Progenitor cell of endocrine pancreas (in vitro differentiated cells): Measurements from ENCODE around the gene EPYC. TPM values are rescaled to one million over a fixed set of nuclear protein-coding genes. Genes with fewer than 3 reads are reported as not detected.
A peak's percentile ranks its signal among the peaks of the same experiment; 100 is the strongest.

Source experiments
- DNase-seq: peaks from one replicate; pipeline ENCODE4 v3.0.0; 2021; ENCODE audit warnings: low spot score; ENCODE audit not compliant: unreplicated experiment
- H3K27ac Mint-ChIP-seq: 2 replicates; pipeline ENCODE4 v1.8.0; 2021; ENCODE audit warnings: mild to moderate bottlenecking, moderate library complexity, mixed read lengths
- H3K27me3 Mint-ChIP-seq: 2 replicates; pipeline ENCODE4 v1.8.0; 2021; ENCODE audit warnings: mixed read lengths
- H3K36me3 Mint-ChIP-seq: 2 replicates; pipeline ENCODE4 v1.8.0; 2022; ENCODE audit warnings: mixed read lengths; ENCODE audit not compliant: insufficient read depth
- H3K4me1 Mint-ChIP-seq: 2 replicates; pipeline ENCODE4 v1.8.0; 2021; ENCODE audit warnings: low read depth, mixed read lengths
- H3K4me3 Mint-ChIP-seq: 2 replicates; pipeline ENCODE4 v1.8.0; 2021; ENCODE audit warnings: low read depth, mild to moderate bottlenecking, moderate library complexity, mixed read lengths
- H3K9me3 Mint-ChIP-seq: 2 replicates; pipeline ENCODE4 v1.8.0; 2021; ENCODE audit warnings: low read depth, mixed read lengths
- total RNA-seq: library from RNA; stranded (reverse); gene quantifications from 2 replicates; pipeline ENCODE4 v1.2.1, GENCODE V29; 2021
- TF ChIP-seq, protein P1 (sequence below): fragments of 200-600 bp; sonication (generic); IDR thresholded peaks from one replicate; pipeline ENCODE4 v1.5.0; 2021; ENCODE audit warnings: antibody characterized with exemption, mild to moderate bottlenecking; ENCODE audit not compliant: unreplicated experiment

The EPYC gene
- total RNA-seq, 1 donor from 2014 or later: not detected

DNA sequence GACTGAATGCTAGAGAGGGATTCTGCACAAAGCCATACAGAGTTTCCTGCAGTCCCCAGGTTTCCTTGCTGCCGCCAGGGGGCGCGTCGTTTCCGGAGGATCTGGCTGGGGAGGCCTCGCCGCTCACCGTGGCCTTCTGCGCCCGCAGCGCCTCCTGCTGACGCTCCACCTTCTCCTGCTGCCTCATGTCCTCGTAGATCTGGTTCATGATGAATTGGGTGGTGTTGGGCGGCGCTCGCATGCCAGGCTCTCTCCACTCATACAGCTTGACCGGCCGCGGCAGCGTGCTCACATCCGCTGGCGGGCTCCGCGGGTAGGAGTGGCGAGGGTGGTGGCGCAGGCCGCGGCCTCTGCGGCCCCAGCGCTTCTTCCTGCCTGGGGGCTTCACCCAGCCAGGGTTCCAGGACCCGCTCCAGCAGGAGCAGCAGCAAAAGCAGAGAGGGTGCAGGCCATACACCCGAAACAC, 50.8 kb downstream of the EPYC start:
- Mint-ChIP-seq H3K4me1 (peaks cover 9% of the 10 kb centered on the region), H3K36me3 (no peaks in the 10 kb centered on the region), H3K9me3 (peaks cover 6% of the 10 kb centered on the region), H3K27ac (no peak overlapping the region), H3K4me3 (no peak overlapping the region), H3K27me3 (no peaks in the 10 kb centered on the region)
- TF ChIP-seq, protein P1, sequence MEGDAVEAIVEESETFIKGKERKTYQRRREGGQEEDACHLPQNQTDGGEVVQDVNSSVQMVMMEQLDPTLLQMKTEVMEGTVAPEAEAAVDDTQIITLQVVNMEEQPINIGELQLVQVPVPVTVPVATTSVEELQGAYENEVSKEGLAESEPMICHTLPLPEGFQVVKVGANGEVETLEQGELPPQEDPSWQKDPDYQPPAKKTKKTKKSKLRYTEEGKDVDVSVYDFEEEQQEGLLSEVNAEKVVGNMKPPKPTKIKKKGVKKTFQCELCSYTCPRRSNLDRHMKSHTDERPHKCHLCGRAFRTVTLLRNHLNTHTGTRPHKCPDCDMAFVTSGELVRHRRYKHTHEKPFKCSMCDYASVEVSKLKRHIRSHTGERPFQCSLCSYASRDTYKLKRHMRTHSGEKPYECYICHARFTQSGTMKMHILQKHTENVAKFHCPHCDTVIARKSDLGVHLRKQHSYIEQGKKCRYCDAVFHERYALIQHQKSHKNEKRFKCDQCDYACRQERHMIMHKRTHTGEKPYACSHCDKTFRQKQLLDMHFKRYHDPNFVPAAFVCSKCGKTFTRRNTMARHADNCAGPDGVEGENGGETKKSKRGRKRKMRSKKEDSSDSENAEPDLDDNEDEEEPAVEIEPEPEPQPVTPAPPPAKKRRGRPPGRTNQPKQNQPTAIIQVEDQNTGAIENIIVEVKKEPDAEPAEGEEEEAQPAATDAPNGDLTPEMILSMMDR: peak; percentile 50
- DNase-seq: no peak

DNA sequence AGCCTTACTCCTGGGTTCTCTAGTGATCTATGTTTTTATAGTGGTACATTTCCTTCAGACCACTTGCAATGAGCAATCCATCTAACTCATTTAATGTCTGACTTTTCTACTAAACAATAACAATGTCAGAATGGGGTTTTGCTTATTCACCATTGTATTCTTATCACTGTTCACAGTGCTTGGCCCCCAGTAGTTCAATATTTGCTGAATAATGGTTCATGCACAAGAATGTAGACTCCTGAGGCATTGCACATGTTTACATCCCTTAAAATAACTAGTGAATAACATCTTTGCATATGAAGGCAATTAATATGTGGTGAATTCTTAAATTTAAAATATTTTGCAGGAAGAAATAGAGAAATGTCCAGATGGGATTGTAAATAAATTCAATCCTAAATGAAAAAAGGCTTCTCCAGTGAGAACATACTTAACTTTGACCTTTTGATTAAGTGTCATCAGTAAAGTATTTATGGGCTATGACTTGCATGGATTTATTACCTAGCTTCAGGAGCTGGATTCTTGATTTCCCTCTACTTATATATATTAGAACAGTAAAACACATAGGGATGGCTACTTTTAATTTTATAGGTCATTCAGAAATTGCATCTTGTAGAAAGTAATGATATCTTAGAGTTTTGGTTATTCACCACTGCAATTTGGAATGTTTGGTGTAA, 53.2 kb downstream of the EPYC start:
- H3K36me3 Mint-ChIP-seq: no peaks in the 10 kb centered on the region
- TF ChIP-seq, protein P1: no peak
- peaks cover 9% of the 10 kb centered on the region for H3K4me1 Mint-ChIP-seq
- no peak for DNase-seq
- H3K9me3 Mint-ChIP-seq: peaks cover 12% of the 10 kb centered on the region
- H3K4me3 Mint-ChIP-seq: no peak overlapping the region
- H3K27ac Mint-ChIP-seq: no peak overlapping the region
- H3K27me3 Mint-ChIP-seq: no peaks in the 10 kb centered on the region

DNA sequence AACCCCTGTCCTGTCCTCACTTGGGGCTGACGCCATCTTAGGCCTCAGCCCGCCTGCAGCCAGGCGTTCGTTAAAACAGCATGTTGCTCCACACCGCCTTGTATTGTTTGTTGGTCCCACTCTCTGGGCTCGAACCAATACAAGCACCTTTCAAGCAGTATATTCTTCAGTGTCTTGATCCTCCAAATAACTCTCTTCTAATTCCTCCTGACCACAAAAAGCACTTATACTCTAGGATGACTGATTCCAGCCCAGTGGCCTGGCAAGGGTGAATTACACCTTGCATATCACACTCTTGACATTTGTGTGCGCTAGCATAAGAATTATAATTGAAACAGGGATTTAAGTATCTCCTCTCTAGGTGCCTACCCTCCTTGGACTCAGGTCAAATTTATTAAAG, 56.9 kb downstream of the EPYC start:
- H3K4me3 Mint-ChIP-seq: no peak overlapping the region
- no peaks in the 10 kb centered on the region for H3K27me3 Mint-ChIP-seq
- peaks cover 14% of the 10 kb centered on the region for H3K4me1 Mint-ChIP-seq
- H3K27ac Mint-ChIP-seq: no peak overlapping the region
- TF ChIP-seq, protein P1: no peak
- H3K36me3 Mint-ChIP-seq: no peaks in the 10 kb centered on the region
- DNase-seq: no peak
- H3K9me3 Mint-ChIP-seq: peaks cover 9% of the 10 kb centered on the region

DNA sequence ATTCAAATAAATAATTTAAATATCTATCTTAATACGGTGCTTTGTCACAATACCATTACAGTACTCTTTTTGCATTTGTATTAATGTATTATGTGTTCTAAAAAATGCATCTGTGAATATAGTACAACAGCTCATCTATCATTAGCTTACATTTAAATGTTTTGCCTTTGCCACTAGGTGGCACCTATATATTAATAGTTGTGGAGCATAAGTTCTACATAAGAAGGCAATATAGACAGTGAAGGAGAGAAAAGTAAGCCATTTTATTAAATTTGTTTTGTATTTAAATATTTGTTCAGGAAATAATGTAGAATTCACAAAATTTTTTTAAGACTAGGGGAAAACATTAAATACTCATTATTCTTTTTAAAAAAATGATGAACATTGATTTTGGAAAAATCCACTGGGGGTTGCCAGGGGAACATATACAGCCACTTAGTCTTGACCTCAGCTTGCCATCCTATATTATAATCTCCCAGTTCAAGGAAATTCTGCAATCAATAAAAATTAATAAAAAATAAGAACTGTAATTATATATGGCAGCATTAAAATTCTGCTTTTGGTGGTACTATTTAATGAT, 59.6 kb downstream of the EPYC start:
- TF ChIP-seq, protein P1: peak; percentile 65
- no peak for DNase-seq
- no peaks in the 10 kb centered on the region for H3K27me3 Mint-ChIP-seq
- H3K4me3 Mint-ChIP-seq: no peak overlapping the region
- H3K36me3 Mint-ChIP-seq: no peaks in the 10 kb centered on the region
- H3K27ac Mint-ChIP-seq: no peak overlapping the region
- H3K4me1 Mint-ChIP-seq: peaks cover 5% of the 10 kb centered on the region
- peaks cover 6% of the 10 kb centered on the region for H3K9me3 Mint-ChIP-seq

DNA sequence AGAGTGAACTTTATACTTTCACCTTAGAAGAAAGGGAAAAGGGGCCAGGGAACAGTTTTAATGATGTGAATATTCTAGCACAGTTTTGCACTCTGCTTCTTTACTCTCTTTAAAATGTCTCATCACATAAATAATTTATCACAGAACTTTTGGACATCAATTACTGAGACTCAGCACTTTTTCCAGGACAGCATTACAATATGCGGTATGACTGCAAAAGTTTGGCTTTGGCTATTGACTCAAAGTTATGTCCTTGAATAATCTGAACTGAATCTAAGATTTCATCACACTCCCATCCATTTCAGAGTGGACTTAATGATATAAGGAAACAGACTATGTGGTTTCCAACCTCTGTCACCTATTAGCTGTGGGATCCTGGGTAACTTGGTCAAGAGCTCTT, 61.5 kb downstream of the EPYC start:
- H3K9me3 Mint-ChIP-seq: peaks cover 6% of the 10 kb centered on the region
- peaks cover 5% of the 10 kb centered on the region for H3K4me1 Mint-ChIP-seq
- H3K36me3 Mint-ChIP-seq: no peaks in the 10 kb centered on the region
- TF ChIP-seq, protein P1: no peak
- H3K27ac Mint-ChIP-seq: no peak overlapping the region
- no peak for DNase-seq
- H3K27me3 Mint-ChIP-seq: no peaks in the 10 kb centered on the region
- H3K4me3 Mint-ChIP-seq: no peak overlapping the region
